ENCODE results near the gene SHISAL2A. TPM values are rescaled to one million over a fixed set of nuclear protein-coding genes. Genes with fewer than 3 reads are reported as not detected.

The SHISAL2A gene
- total RNA-seq, 4 donors from 2014 or later: not detected

DNA sequence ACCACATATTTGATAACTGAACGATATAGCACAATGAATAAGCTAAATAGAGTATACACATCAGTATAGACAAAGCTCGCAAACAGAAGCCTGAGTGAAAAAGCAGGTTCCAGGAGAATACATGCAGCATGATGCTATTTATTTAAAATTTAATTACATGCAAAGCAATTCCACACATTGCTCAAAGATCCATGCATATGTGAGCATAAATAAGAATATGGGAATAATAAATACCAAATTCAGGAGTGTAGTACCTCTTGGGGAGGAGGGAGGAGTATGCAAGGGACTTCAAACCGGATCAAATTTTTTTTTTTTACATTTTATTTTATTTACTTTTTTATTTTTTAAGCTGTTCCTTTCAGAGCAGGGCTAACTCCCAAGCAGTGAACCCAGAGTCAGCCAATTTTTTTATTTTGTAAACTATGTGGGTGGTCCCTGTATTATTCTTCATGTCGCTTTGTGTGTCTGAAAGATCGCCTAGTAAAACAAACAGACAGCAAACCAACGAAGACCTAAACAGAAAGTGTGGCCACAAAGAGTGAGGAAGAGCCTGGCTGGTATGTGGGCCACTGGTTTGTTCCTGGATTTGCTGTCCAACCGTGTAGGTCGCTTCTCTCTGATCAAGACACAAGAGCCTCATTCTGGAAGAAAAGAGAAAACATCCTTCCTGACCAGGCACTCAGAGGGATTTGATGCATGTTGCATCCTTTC is 4.2 kb upstream of the SHISAL2A start:
- no peak overlapping the region for H3K4me3 ChIP-seq (ENCODE audit: low read depth, poor library complexity, severe bottlenecking)
- no peak for DNase-seq (ENCODE audit: low spot score in 2 of 2)
- no peak for TF ChIP-seq POLR2A (IDR thresholded peaks at IDR 0.05)
- TF ChIP-seq, protein P1, sequence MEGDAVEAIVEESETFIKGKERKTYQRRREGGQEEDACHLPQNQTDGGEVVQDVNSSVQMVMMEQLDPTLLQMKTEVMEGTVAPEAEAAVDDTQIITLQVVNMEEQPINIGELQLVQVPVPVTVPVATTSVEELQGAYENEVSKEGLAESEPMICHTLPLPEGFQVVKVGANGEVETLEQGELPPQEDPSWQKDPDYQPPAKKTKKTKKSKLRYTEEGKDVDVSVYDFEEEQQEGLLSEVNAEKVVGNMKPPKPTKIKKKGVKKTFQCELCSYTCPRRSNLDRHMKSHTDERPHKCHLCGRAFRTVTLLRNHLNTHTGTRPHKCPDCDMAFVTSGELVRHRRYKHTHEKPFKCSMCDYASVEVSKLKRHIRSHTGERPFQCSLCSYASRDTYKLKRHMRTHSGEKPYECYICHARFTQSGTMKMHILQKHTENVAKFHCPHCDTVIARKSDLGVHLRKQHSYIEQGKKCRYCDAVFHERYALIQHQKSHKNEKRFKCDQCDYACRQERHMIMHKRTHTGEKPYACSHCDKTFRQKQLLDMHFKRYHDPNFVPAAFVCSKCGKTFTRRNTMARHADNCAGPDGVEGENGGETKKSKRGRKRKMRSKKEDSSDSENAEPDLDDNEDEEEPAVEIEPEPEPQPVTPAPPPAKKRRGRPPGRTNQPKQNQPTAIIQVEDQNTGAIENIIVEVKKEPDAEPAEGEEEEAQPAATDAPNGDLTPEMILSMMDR (IDR thresholded peaks at IDR 0.05): no peak
- intact Hi-C loops (cut with DNase I; ENCODE audit: low total_unique reads): no loop called here
- WGBS, 2 donors: 60 to 63% methylated on average over 8 of the region's 8 CpGs

DNA sequence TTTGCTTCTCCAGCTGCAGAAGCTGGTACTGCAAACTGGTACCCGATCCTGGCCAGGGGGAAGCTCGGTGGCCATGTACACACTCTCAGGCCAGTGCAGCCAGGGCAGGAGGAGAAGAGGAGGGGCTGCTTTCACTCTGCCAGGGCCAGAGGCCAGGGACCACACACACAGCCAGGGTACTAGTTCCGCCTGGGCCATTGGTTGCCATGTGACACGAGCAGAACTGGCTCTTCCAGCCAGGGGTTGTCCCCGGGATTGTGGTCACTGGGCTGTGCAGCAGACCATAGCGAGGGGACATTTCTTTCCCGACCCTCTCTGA is 3.7 kb upstream of the SHISAL2A start:
- TF ChIP-seq POLR2A (IDR thresholded peaks at IDR 0.05): no peak
- TF ChIP-seq, protein P1 (IDR thresholded peaks at IDR 0.05): no peak
- no peak for DNase-seq (ENCODE audit: low spot score in 2 of 2)
- WGBS, 2 donors: 47 to 52% methylated on average over 6 to 7 of the region's 7 CpGs
- intact Hi-C loops (cut with DNase I; ENCODE audit: low total_unique reads): no loop called here
- H3K4me3 ChIP-seq (ENCODE audit: low read depth, poor library complexity, severe bottlenecking): no peak overlapping the region

DNA sequence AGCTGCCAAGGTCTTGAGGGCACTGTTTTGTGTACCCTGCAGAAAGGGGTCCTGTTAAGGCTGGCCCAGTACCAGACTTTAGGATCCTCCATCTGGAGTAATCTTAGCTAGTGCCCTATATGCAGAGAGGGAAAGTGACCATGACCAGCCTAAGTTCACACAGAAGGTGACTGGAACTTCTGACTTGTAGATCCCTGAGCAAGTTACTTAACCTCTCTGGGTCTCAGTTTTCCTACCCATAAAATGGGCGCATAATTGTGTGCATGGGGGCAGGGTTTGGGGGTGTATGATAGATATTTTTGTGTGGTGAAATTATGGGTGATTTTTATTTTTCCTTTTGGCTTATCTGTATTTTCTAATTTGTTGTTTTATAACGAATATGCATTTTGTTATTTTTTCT is 3.3 kb upstream of the SHISAL2A start:
- DNase-seq (ENCODE audit: low spot score in 2 of 2): no peak
- H3K4me3 ChIP-seq (ENCODE audit: low read depth, poor library complexity, severe bottlenecking): no peak overlapping the region
- 92 to 94% methylated on average over 2 of the region's 2 CpGs for WGBS, 2 donors
- no peak for TF ChIP-seq POLR2A (IDR thresholded peaks at IDR 0.05)
- TF ChIP-seq, protein P1 (IDR thresholded peaks at IDR 0.05): no peak
- intact Hi-C loops (cut with DNase I; ENCODE audit: low total_unique reads): no loop called here

- intact Hi-C loops (cut with DNase I; ENCODE audit: low total_unique reads): no loop called here
- WGBS, 2 donors: 84 to 88% methylated on average over 8 of the region's 8 CpGs
- peak in 1 of 2 donors; percentile 63 for DNase-seq (ENCODE audit: low spot score in 2 of 2)
- TF ChIP-seq POLR2A (IDR thresholded peaks at IDR 0.05): no peak
- TF ChIP-seq, protein P1 (IDR thresholded peaks at IDR 0.05): no peak
- H3K4me3 ChIP-seq (ENCODE audit: low read depth, poor library complexity, severe bottlenecking): no peak overlapping the region
These were observed 1.1 kb upstream of the SHISAL2A start for GRCh38 chr1:52631759-52632331.

GRCh38 chr1:52633291-52633754 is 355 bp downstream of the SHISAL2A start:
- DNase-seq (ENCODE audit: low spot score in 2 of 2): peak in 1 of 2 donors; percentile 77
- intact Hi-C loops (cut with DNase I; ENCODE audit: low total_unique reads): no loop called here
- WGBS, 2 donors: 9 to 11% methylated on average over 23 to 26 of the region's 52 CpGs
- no peak overlapping the region for H3K4me3 ChIP-seq (ENCODE audit: low read depth, poor library complexity, severe bottlenecking)
- TF ChIP-seq POLR2A (IDR thresholded peaks at IDR 0.05): no peak
- TF ChIP-seq, protein P1 (IDR thresholded peaks at IDR 0.05): no peak

Measured in lower leg skin (tissue), 4 donors.